Measurements from ENCODE around the gene SH2D2A. TPM values are rescaled to one million over a fixed set of nuclear protein-coding genes. Genes with fewer than 3 reads are reported as not detected.

SH2D2A gene
- total RNA-seq, 1 donor from 2014 or later, result 1.4 TPM

GRCh38 chr1:156847591-156848460, 31.2 kb upstream of the SH2D2A start:
- ATAC-seq, result no peak

- ATAC-seq, result no peak
Observed at GRCh38 chr1:156846643-156847042, 30.0 kb upstream of the SH2D2A start.

- ATAC-seq, result no peak
Observed at GRCh38 chr1:156845953-156846545, 29.4 kb upstream of the SH2D2A start.

- ATAC-seq, result no peak
Observed at GRCh38 chr1:156845055-156845952, 28.7 kb upstream of the SH2D2A start.

GRCh38 chr1:156844638-156845037, 28.0 kb upstream of the SH2D2A start:
- ATAC-seq, result no peak

- ATAC-seq, result no peak
Observed at GRCh38 chr1:156844102-156844501, 27.5 kb upstream of the SH2D2A start.

GRCh38 chr1:156842618-156843300, 26.1 kb upstream of the SH2D2A start:
- ATAC-seq, result no peak

- ATAC-seq, result no peak
Observed at GRCh38 chr1:156841295-156841855, 24.7 kb upstream of the SH2D2A start.

GRCh38 chr1:156840898-156841279, 24.2 kb upstream of the SH2D2A start:
- ATAC-seq, result no peak

- no peak for ATAC-seq
Observed at GRCh38 chr1:156840186-156840897, 23.7 kb upstream of the SH2D2A start.

- ATAC-seq, result no peak
Observed at GRCh38 chr1:156839426-156840109, 22.9 kb upstream of the SH2D2A start.

- peak; percentile 50 for ATAC-seq
Observed at GRCh38 chr1:156838972-156839371, 22.3 kb upstream of the SH2D2A start.

- ATAC-seq, result no peak
Observed at GRCh38 chr1:156836892-156837291, 20.2 kb upstream of the SH2D2A start.

GRCh38 chr1:156836041-156836654, 19.5 kb upstream of the SH2D2A start:
- no peak for ATAC-seq

GRCh38 chr1:156834322-156834721, 17.7 kb upstream of the SH2D2A start:
- ATAC-seq, result no peak

GRCh38 chr1:156833603-156834002, 17.0 kb upstream of the SH2D2A start:
- no peak for ATAC-seq

GRCh38 chr1:156832434-156832833, 15.8 kb upstream of the SH2D2A start:
- no peak for ATAC-seq

GRCh38 chr1:156828400-156829124, 11.9 kb upstream of the SH2D2A start:
- no peak for ATAC-seq

- no peak for ATAC-seq
Observed at GRCh38 chr1:156826630-156827029, 10.0 kb upstream of the SH2D2A start.
